NCI-H187 (cell line): ENCODE results near the gene DAAM2.
A peak's percentile ranks its signal among the peaks of the same experiment; 100 is the strongest.

Experiments used
- DNase-seq, 2 experiments: peaks; one replicate each; lab custom pipeline; 2025; lab: John Stamatoyannopoulos, UW

The DAAM2 gene

DNA sequence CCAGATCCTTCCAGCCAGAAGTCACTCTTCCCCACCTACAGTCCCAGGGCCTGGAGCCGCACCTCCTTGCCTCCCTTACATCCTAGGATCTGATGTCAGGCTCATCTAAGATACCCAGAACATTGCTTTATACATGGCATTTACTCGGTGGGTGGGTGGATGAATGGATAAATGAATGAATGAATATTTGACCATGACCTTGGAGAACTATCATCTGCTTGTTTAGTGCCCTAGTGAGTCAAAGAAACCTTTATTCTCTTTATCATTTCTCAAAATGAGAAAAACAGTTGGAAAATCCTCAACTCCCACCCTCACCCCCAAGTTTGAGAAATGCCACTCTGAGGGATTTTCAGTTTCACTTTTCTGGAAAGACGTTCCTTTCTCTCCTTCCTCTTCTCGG lies 56.0 kb downstream of the DAAM2 start:
- DNase-seq: no peak

DNA sequence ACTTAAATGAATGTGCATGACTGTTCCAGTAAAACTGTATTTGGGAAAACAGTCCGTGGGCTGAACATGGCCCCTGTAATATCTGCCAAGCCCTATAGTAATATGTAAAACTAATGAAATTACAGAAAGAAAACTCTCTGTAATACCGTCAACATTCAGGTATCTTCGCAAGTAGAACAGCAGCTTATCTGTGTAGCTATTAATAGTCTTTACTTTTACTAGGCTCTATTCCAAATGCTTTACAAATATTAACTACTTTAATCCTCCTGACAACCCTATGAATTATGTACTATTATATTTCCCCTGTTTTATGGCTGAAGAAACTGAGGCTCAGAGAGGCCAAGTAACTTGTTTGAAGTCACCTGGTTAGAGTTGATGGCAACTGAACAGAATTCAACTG lies 57.1 kb downstream of the DAAM2 start:
- DNase-seq: no peak

DNA sequence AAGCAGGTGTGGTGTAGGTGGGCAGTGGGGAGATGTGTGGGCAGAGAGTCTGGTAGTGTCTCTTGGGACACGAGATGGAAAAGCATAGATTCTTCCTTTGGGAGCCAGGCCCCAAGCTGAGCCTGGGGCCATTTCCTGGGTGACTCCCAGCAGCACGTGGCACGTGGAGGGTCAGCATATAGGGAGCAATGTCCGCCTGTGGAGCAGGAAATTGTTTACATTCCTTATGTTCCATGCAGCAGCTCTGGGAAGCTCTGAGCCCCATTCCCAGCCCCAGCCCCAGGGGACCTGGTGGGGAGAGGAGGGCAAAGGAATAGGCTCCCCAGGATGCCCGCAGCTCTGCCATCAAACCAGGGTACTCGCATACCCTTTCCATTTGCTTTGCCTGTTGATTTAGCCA lies 57.6 kb downstream of the DAAM2 start:
- no peak for DNase-seq

GRCh38 chr6:39850736-39851297 lies 58.6 kb downstream of the DAAM2 start:
- no peak for DNase-seq

DNA sequence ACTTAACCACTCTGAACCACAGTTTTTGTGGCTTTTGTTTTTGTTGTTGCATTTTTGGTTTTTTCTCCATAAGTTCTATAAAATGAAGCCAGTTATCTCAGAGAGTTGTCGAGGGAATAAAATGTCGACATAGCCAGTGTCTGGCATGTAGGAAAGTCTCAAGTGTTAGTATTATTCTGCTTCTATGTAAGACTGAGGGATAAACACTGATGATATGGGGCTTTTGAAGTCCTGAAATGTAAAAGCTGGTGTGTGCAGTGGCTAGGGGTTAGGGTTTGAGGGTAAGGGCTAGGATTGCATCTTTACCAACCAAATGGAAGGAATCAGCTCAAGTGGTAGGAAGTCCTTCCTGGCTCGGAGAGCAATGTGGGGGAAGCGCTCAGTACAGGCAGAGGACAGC lies 59.2 kb downstream of the DAAM2 start:
- DNase-seq: no peak

- no peak for DNase-seq
Measured at GRCh38 chr6:39852324-39852723, 60.1 kb downstream of the DAAM2 start.

DNA sequence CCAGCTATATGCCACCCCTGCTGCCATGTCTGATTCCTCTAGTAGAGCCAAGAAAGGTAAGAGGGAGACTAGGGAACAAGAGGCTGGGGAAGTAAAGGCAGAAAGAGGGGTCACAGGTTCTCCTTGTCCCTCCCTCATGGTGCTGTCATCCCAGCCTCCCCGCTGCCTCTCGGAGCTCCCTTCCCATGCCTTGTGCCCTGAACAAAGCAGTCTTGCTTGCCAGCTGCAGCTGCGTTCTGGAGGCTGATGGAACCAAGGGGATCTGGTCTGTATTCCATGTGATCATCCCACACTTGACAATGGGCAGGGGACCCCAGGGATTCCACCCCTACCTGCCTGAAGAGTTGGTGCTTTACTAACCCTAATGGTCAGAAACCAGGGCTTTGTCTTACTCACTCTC lies 61.4 kb downstream of the DAAM2 start:
- no peak for DNase-seq

- no peak for DNase-seq
Measured at GRCh38 chr6:39855356-39855995, 63.3 kb downstream of the DAAM2 start.

- no peak for DNase-seq
Measured at GRCh38 chr6:39859025-39859424, 66.8 kb downstream of the DAAM2 start.

- no peak for DNase-seq
Measured at GRCh38 chr6:39861663-39862062, 69.5 kb downstream of the DAAM2 start.

GRCh38 chr6:39865011-39865888 lies 73.1 kb downstream of the DAAM2 start:
- peak; percentile 5 to 15 for DNase-seq

DNA sequence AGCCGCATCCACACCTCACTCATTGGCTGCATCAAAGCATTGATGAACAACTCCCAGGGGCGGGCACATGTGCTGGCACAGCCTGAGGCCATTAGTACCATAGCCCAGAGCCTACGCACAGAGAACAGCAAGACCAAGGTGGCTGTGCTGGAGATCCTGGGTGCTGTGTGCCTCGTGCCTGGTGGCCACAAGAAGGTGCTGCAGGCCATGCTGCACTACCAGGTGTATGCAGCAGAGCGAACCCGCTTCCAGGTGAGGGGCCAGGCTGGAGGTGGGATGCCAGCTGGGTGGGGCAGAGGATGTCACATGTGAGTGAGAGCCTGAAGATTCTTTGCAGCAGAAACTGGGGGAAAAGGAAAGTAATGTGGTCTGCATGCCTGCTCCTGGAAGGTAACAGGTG lies 75.4 kb downstream of the DAAM2 start:
- DNase-seq: no peak

GRCh38 chr6:39870950-39871349 lies 78.8 kb downstream of the DAAM2 start:
- no peak for DNase-seq

GRCh38 chr6:39873439-39873838 lies 81.3 kb downstream of the DAAM2 start:
- no peak for DNase-seq

DNA sequence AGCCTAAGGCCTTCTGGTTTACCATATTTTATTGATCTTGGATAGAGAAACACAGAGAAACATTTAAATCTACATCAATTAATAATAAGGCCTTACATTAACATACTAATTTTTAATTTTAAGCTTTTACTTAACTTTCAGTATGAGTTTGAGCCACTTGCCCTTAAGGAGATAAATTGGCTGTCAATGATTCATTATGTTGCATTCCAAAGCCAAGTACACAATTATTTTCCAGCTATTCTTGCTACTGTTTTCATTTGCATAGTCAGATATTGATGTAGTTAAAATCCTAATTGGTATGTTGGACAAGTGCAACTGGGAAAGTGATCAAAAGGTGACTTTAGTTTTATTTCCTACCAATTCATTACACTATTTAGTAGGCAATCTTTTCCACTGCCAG lies 83.9 kb downstream of the DAAM2 start:
- DNase-seq: no peak

- DNase-seq: no peak
Measured at GRCh38 chr6:39876826-39877225, 84.7 kb downstream of the DAAM2 start.

DNA sequence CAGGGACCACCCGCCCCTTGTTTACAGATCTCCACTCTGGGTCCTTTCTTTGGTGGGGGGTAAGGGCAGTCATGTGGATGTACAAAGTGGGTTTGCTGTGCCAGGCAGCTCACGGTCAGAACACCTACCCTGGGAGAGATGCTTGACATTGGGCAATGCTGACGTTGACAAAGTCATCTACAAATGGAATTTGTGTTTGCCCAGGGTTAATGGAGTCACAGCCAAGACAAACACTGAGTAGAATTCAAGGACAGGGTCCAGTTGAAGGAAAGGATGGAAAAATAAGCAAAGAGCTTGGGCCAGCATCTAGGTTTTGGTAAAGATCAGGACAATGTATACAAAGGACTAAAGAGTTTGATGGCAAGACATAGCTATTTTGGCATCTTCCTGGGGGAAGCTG lies 87.4 kb downstream of the DAAM2 start:
- DNase-seq: no peak

DNA sequence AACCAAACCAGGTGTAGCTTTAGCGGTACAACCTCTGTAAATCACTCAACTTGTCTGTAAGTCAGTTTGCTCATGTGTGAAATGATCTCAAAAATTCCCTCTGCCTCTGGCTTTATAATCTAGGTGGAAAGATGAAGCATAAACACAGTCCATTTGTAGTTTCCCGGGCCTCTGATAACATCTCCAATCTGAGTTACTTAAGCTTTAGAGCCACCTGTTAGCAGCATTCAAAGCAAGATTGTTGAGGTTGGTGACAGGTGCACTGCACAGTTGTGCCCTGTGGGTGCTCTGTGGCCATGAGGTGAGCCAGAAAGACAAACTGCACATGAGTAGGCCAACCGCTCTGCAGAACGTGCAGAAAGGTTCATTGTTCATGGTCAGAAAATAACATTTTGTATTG lies 88.4 kb downstream of the DAAM2 start:
- DNase-seq: no peak

GRCh38 chr6:39881851-39882530 lies 89.8 kb downstream of the DAAM2 start:
- DNase-seq: no peak

DNA sequence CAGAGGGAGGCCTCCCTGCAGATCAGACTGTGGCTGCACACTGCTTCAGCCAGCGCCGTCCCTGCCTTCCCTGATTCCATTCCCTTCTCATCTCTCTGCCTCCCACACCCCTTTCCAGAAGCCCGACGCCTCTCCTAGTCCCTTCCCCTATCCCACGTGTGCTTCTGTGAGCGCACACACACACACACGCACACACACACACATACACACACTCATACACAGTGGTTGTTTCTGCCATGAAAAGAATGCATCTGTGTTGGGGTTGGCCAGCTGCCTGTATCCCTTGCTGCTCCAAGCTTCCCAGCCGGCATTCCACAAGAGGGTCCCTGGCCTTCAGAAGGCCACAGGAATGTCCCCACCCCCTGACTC lies 90.3 kb downstream of the DAAM2 start:
- no peak for DNase-seq

- no peak for DNase-seq
Measured at GRCh38 chr6:39884696-39885095, 92.5 kb downstream of the DAAM2 start.

DNA sequence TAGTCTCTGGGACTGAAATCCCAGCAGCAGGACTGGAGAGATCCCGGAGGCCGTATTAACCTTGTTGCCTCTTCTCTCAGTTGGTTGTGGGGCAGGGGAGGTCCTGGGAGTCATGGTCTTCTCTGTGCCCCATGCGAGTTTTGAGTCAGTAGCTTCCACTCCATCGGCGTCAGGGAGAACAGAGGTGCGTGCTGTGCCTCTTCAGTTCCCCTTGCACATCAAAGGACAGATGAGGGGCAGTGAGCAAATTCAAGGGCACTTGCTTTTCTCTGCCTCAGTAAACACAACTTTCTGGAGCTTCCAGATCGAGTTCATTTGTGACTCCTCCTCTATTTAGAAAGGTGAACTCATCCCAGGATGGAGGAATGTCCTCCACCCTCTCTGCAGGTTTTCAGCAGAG lies 93.5 kb downstream of the DAAM2 start:
- no peak for DNase-seq

DNA sequence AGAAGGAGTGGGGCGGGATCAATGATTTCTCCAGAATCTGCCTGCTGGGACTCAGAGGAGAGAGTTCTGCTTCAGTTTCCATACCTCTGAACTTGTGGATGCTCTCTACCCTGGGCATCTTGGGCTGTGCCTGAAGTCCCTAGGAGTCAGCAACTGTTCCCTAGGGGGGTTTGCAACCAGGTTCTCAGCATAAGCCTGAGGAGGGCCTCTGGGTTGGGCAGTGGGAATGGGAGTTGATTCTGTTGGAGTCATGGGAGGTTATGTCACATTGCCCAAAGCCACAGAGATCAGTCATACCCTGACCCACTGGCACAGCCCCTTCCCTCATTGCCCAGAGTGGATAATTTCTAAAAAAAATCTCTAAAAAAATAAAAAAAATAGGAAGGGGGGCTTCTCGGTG lies 94.7 kb downstream of the DAAM2 start:
- DNase-seq: no peak
